PC-9 (cell line): ENCODE measurements around the gene AGBL4. TPM values are rescaled to one million over a fixed set of nuclear protein-coding genes. Genes with fewer than 3 reads are reported as not detected.

ENCODE experiments used
- BruUV-seq: library from RNA; stranded (reverse); fragments of 400-500 nt; replicated peaks from 2 replicates; lab custom pipeline; 2021; lab: Mats Ljungman, UMichigan
- CTCF ChIA-PET: fragments of 300-600 bp; sonication (Branson Sonifier 250); formaldehyde crosslinking; loops from one replicate; lab custom pipeline; 2022; ENCODE audit warnings: antibody characterized with exemption; lab: Charles Lee
- POLR2A ChIA-PET: fragments of 300-600 bp; sonication (Branson Sonifier 250); formaldehyde crosslinking; loops from one replicate; lab custom pipeline; 2022; ENCODE audit warnings: antibody characterized with exemption; ENCODE audit not compliant: unreplicated experiment; lab: Charles Lee
- DNase-seq, 2 experiments: peaks; one replicate each; pipeline versions ENCODE4 v3.0.0 to v3.0.0-alpha.2; 2015 to 2022; ENCODE audit warnings: mixed read lengths in 1 of 2
- H2AFZ ChIP-seq: fragments of 200-600 bp; sonication (generic); 2 replicates; pipeline ENCODE4 v1.8.1; 2017; ENCODE audit warnings: antibody characterized with exemption
- H3F3A ChIP-seq: fragments of 200-600 bp; sonication (generic); 2 replicates; pipeline ENCODE4 v1.8.1; 2017; ENCODE audit warnings: antibody characterized with exemption, mild to moderate bottlenecking, low read depth; ENCODE audit not compliant: insufficient read depth
- H3K27ac ChIP-seq: fragments of 200-600 bp; sonication (generic); 2 replicates; pipeline ENCODE4 v1.6.1; 2016; ENCODE audit warnings: mixed run types
- H3K27me3 ChIP-seq: fragments of 200-600 bp; sonication (generic); 2 replicates; pipeline ENCODE4 v1.6.1; 2016; ENCODE audit warnings: low read depth, mixed run types; ENCODE audit not compliant: insufficient read depth
- H3K36me3 ChIP-seq: fragments of 200-600 bp; sonication (generic); 2 replicates; pipeline ENCODE4 v1.6.1; 2016; ENCODE audit warnings: low read depth, mixed run types
- H3K4me1 ChIP-seq: fragments of 200-600 bp; sonication (generic); replicated peaks from 2 replicates; pipeline ENCODE4 v1.6.1; 2016; ENCODE audit warnings: mixed run types; ENCODE audit not compliant: insufficient read depth
- H3K4me2 ChIP-seq: fragments of 200-600 bp; sonication (generic); 2 replicates; pipeline ENCODE4 v1.6.1; 2017; ENCODE audit warnings: mixed run types
- H3K4me3 ChIP-seq: fragments of 200-600 bp; sonication (generic); 2 replicates; pipeline ENCODE4 v1.6.1; 2016; ENCODE audit warnings: mixed run types
- H3K79me2 ChIP-seq: fragments of 200-600 bp; sonication (generic); 2 replicates; pipeline ENCODE4 v1.6.1; 2017; ENCODE audit warnings: low read depth, mixed run types
- H3K9me2 ChIP-seq: fragments of 200-600 bp; sonication (generic); 2 replicates; pipeline ENCODE4 v1.8.1; 2017; ENCODE audit warnings: mild to moderate bottlenecking; ENCODE audit not compliant: insufficient read depth
- H3K9me3 ChIP-seq: fragments of 200-600 bp; sonication (generic); 2 replicates; pipeline ENCODE4 v1.8.1; 2016; ENCODE audit warnings: low read depth; ENCODE audit not compliant: insufficient read depth
- H4K20me1 ChIP-seq: fragments of 200-600 bp; sonication (generic); 2 replicates; pipeline ENCODE4 v1.8.1; 2017; ENCODE audit not compliant: insufficient read depth
- EZH2 ChIP-seq: fragments of 200-600 bp; sonication (generic); IDR thresholded peaks from 2 replicates; pipeline ENCODE4 v1.8.0; 2017; ENCODE audit warnings: antibody characterized with exemption, low read depth
- intact Hi-C: fragments of 100-400 bp; cut with micrococcal nuclease; formaldehyde crosslinking; loops from one replicate; pipeline ENCODE4 v1.10.0; 2022; ENCODE audit not compliant: unreplicated experiment
- total RNA-seq: library from RNA; stranded (reverse); gene quantifications from 2 replicates; pipeline ENCODE4 v1.2.3, GENCODE V29; 2021
- TF ChIP-seq, protein P1 (sequence below): fragments of 200-600 bp; sonication (generic); conservative IDR thresholded peaks from 2 replicates; pipeline ENCODE4 v1.6.1; 2017; ENCODE audit warnings: mixed run types, antibody characterized with exemption, mild to moderate bottlenecking, moderate library complexity

The AGBL4 gene
- total RNA-seq, 1 experiment from 2014 or later, result not detected

DNA sequence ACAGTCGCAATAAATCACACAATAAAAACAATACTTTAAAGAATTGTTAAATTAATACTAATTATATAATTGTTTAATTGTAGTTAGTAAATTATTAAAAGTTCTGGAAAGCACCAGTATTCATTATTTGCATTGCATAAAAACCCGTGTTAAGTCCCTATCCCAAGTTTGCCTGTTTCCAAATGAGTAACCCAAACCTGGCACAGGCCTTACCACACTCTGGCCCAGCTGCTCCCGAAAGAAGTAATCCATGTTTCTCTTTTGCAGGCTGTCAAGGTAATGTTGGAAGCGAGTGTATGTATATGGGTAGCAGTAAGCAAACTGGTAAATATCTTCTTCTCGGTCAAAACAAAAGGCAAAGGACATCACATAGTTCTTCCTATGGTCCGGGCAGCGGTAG is 978.4 kb downstream of the AGBL4 start:
- POLR2A ChIA-PET, result no interaction called here
- Histone ChIP-seq H3K79me2 (no peaks in the 10 kb centered on the region), H4K20me1 (no peaks in the 10 kb centered on the region), H3K9me2 (no peaks in the 10 kb centered on the region), H3F3A (no peaks in the 10 kb centered on the region), H3K27me3 (no peaks in the 10 kb centered on the region; the same call in 1 of the 2 replicates), H3K4me2 (no peak overlapping the region), H3K27ac (no peak overlapping the region), H3K9me3 (no peaks in the 10 kb centered on the region), H3K4me3 (no peak overlapping the region), H3K4me1 (no peaks in the 10 kb centered on the region), H2AFZ (no peak overlapping the region), H3K36me3 (no peaks in the 10 kb centered on the region)
- intact Hi-C loops, result no loop called here
- CTCF ChIA-PET, result no interaction called here
- no peak for DNase-seq
- TF ChIP-seq, protein P1, sequence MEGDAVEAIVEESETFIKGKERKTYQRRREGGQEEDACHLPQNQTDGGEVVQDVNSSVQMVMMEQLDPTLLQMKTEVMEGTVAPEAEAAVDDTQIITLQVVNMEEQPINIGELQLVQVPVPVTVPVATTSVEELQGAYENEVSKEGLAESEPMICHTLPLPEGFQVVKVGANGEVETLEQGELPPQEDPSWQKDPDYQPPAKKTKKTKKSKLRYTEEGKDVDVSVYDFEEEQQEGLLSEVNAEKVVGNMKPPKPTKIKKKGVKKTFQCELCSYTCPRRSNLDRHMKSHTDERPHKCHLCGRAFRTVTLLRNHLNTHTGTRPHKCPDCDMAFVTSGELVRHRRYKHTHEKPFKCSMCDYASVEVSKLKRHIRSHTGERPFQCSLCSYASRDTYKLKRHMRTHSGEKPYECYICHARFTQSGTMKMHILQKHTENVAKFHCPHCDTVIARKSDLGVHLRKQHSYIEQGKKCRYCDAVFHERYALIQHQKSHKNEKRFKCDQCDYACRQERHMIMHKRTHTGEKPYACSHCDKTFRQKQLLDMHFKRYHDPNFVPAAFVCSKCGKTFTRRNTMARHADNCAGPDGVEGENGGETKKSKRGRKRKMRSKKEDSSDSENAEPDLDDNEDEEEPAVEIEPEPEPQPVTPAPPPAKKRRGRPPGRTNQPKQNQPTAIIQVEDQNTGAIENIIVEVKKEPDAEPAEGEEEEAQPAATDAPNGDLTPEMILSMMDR, result no peak
- TF ChIP-seq EZH2, result no peak
- no TSS peak for BruUV-seq

DNA sequence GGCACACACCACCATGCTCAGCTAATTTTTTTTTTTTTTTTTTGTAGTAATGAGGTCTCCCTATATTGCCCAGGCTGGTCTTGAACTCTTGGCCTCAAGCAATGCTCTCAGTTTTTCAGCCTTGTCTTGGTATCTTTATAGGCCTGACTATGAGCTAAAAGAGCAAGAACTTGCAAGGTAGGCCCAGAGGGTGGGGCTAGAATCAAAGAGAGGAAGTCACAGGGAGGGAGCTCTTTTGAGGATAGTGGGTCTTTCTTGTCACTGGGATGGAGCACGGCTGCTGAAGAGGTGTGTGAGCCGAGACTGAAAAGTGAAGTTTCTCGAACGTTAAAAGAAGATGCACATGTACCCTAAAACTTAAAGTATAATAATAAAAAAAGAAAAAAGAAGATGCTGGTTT is 987.1 kb downstream of the AGBL4 start:
- Histone ChIP-seq H3K27me3 (no peaks in the 10 kb centered on the region), H3K4me1 (no peaks in the 10 kb centered on the region), H3K9me2 (no peaks in the 10 kb centered on the region), H2AFZ (no peak overlapping the region), H4K20me1 (no peaks in the 10 kb centered on the region), H3K4me3 (no peak overlapping the region), H3F3A (no peaks in the 10 kb centered on the region), H3K4me2 (no peak overlapping the region), H3K79me2 (no peaks in the 10 kb centered on the region), H3K9me3 (no peaks in the 10 kb centered on the region), H3K27ac (no peak overlapping the region), H3K36me3 (no peaks in the 10 kb centered on the region)
- ChIA-PET CTCF (no interaction called here), POLR2A (no interaction called here)
- BruUV-seq, result no TSS peak
- DNase-seq, result no peak
- intact Hi-C loops, result no loop called here
- TF ChIP-seq, protein P1, result no peak
- no peak for TF ChIP-seq EZH2

- no TSS peak for BruUV-seq
- intact Hi-C loops, result no loop called here
- CTCF ChIA-PET, result no interaction called here
Observed at GRCh38 chr1:49028396-49028795, 995.4 kb downstream of the AGBL4 start.

More at GRCh38 chr1:49028396-49028795, 995.4 kb downstream of the AGBL4 start:
- no peak overlapping the region for H3K4me2 ChIP-seq
- H3K9me2 ChIP-seq, result no peaks in the 10 kb centered on the region
- no peaks in the 10 kb centered on the region for H3K4me1 ChIP-seq
- no peaks in the 10 kb centered on the region for H3K9me3 ChIP-seq
- no peak for DNase-seq
- H2AFZ ChIP-seq, result no peak overlapping the region
- TF ChIP-seq, protein P1, result no peak
- no peak for TF ChIP-seq EZH2
- POLR2A ChIA-PET, result no interaction called here
- H3K4me3 ChIP-seq, result no peak overlapping the region
- H3K27me3 ChIP-seq, result no peaks in the 10 kb centered on the region
- H3F3A ChIP-seq, result no peaks in the 10 kb centered on the region
- no peak overlapping the region for H3K27ac ChIP-seq
- H4K20me1 ChIP-seq, result no peaks in the 10 kb centered on the region
- H3K79me2 ChIP-seq, result no peaks in the 10 kb centered on the region
- no peaks in the 10 kb centered on the region for H3K36me3 ChIP-seq
